Measurements from ENCODE around the gene LCP2.

LCP2 gene

DNA sequence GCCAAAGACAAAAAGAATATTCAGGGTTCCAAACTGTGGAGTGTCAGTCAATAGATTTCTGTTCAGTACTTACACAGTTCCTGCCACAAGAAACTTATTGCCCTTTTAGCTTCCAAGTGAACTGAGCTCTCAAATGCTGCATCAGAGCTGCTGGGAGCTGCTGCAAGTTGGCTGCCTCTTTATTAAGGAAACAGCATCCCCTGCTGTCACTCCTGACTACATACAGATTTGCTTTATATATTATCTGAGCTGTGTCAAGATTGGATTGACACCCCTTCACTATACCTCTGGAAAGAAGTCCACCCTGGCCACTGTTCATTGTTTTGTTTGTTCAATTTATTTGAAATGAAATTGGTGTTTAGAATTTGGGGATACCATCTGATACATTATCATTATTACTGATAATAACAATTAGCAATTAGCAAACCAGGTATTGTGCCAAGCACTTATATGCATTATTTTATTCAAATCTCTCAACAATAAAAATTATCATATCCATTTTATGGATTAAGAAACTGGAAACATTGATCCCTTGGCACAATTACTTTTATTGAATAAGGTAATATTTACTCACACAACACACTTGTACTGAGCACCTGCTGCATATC lies 81.2 kb downstream of the LCP2 start:
- DNase-seq (ENCODE audit: low spot score): peak; percentile 64

DNA sequence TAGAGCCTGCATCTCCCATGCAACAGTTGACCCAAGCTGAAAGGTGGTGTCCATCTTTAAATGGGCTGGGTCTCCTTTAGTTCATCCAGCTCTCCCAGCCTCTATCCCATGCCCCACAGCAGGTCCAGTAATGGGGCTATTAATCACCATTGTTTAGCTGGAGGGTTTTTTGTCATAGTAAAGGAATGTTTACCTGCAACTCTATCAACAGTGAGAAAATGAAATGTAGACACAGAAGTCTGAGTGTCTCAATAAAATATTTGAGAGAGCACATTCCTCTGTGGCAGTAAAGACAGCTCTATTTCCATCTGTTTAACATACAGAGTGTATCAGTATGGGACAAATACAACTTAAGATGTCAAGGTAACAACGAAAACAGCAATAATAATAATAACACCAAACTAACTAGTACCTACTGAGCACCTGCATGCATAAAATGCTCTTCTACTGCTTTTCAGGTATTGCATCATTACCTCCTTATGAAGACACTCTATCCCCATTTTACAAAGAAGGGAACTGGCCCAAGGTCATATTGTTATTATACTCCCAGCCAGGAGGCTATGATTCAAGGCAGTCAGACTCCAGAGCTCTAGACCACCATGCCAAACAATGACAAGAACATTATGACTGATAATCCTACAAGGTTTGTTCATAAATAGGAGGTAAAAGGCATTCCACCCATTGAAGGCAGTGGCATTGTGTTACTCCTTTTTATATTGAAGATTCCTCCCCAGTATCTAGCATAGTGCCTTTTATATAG lies 85.8 kb downstream of the LCP2 start:
- no peak for DNase-seq (ENCODE audit: low spot score)

DNA sequence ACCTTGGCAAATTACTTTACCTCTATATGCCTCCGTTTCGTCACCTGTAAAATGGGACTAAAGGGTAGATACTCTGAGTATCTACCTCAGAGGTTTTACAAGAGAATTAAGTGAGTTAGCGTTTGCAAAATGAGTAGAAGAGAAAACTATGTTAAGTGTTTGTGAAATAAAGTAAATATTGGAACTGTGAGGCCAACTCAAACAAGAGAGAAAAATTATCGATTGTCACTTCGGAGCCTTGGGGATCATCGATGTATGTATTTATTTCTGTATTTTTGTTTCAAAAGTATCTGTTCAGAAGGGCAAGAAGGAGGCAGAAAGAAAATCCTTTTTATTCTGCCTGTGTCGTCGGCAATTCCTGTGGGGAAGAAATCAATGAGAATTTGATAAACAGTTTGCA lies 90.6 kb downstream of the LCP2 start:
- no peak for DNase-seq (ENCODE audit: low spot score)

DNA sequence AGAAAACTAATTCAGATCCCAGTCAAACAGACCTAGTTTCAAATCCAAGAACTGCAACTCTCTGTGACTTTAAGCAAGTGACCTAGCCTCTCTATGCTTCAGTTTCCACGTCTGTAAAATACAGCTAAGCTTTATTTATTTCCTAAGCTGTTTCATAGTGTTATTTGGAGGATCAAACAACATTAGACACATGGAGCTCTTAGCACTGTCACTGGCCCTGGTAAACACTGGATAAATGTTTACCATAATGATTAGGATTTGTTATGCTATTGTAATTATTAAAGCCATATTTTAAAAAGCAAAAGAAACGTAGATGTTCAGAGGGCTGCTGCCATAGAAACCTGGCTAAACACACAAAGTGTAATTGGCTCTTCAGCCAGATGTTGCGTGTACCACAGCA lies 91.4 kb downstream of the LCP2 start:
- no peak for DNase-seq (ENCODE audit: low spot score)

DNA sequence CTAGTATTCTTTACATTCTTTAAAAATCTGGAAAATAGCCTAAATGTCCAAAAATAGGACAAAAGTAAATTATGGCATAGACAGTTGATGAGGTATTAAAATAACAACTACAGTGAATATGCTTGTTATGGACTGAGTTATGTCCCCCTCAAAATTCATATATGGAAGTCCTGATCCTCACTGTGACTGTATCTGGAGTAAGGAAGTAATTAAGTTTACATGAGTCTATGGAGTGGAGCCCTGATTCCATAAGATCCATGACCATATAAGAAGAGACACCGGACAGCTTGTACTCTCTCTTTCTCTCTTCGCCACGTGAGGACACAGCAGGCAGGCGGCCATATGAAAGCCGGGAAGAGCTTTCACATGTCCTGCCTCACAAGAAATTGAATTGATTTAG lies 93.4 kb downstream of the LCP2 start:
- no peak for DNase-seq (ENCODE audit: low spot score)

DNA sequence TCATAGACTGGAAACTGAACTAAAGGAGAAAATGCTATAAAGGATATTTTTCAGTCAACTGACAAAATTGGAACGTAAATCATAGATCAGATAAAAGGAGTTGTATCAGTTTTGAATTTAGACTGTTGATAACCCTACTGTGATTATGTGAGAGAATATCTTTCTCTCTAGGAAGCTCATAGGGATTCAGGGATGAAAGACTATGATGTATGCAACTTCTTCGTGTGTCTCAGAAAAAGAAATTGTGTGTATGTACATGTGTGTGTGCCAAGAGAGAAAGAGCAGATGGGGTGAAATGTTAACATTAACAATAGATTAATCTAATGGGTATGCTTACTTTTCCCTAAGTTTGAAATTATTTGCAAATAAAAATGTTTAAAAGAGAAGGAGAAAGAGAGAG lies 95.5 kb downstream of the LCP2 start:
- DNase-seq (ENCODE audit: low spot score): no peak

DNA sequence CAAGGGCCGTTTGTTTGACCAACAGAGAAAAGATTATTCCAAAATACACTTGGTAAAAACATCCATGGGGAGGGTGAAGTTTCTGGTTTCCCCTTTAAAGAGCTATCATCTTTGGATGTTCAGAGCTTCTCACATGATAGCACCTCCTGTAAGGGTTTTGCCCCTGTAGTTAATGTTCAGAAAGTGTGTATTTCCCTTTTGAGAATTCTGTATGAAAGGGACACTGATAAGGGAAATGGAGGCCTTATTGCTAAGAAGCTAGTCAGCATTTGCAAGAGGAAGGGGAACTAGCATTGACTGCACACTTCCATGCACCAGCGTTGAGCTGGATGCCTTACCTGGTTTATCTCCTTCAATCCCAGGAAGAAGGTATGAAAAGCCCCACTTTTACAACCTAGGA lies 96.3 kb downstream of the LCP2 start:
- DNase-seq (ENCODE audit: low spot score): no peak

DNA sequence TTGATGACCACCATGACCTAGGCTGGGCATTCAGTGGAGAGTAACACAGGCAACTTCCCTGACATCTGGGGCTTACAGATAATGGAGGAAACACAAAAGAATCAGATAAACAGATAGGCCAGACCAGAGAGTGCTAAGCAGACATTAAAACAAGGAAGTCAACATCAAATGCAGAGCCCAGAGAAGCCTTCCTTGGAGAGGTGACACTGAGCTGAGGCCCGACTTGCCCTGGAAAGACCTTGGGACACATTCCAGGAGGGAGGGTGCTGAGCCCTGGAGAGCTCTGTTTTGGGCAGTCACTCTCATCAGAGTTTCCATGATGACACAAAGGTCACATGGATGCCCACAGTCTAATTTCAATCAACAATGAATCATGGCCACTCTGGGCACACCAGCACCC lies 96.7 kb downstream of the LCP2 start:
- no peak for DNase-seq (ENCODE audit: low spot score)

Measured in GM03348 (cell line).